Transverse colon (tissue), 4 donors: ENCODE data around the gene BOD1. TPM values are rescaled to one million over a fixed set of nuclear protein-coding genes. Genes with fewer than 3 reads are reported as not detected.

ENCODE experiments used
- DNase-seq: peaks from one replicate; pipeline ENCODE4 v3.0.0-alpha.2; 2019
- H3K27ac ChIP-seq, 4 donors: fragments of 200-600 bp; sonication (generic); 2 replicates each; pipeline ENCODE4 v1.5.1; 2016 to 2018; ENCODE audit warnings: inconsistent platforms in 4 of 4
- H3K27me3 ChIP-seq: fragments of 200-600 bp; sonication (generic); 2 replicates; pipeline ENCODE4 v1.5.1; 2017; ENCODE audit warnings: inconsistent platforms
- H3K36me3 ChIP-seq, 4 donors: fragments of 200-600 bp; sonication (generic); 2 replicates each; pipeline ENCODE4 v1.5.1; 2017 to 2019; ENCODE audit warnings: inconsistent platforms in 4 of 4
- H3K4me1 ChIP-seq, 4 donors: fragments of 200-600 bp; sonication (generic); 2 replicates each; pipeline ENCODE4 v1.5.1; 2017 to 2020; ENCODE audit warnings: inconsistent platforms in 4 of 4
- H3K4me3 ChIP-seq, 4 donors: fragments of 200-600 bp; sonication (generic); 1 replicate in 1 of 4; 2 replicates in 3 of 4; pipeline versions ENCODE4 v1.5.1 to v1.6.1; 2017 to 2019; ENCODE audit warnings: inconsistent platforms in 4 of 4
- H3K9me3 ChIP-seq, 2 donors: fragments of 200-600 bp; sonication (generic); 2 replicates each; pipeline ENCODE4 v1.5.1; 2017 to 2019; ENCODE audit warnings: inconsistent platforms in 2 of 2
- CTCF ChIP-seq, 5 experiments: fragments of 200-600 bp in 3 of 5; fragments of 450-650 bp in 2 of 5; sonication (generic) in 3 of 5; IDR thresholded peaks; 1 replicate in 2 of 5; 2 replicates in 3 of 5; pipeline ENCODE4 v1.5.1; 2016 to 2017; ENCODE audit warnings: antibody characterized with exemption in 5 of 5, inconsistent platforms in 3 of 5, mild to moderate bottlenecking in 2 of 5, moderate library complexity in 1 of 5
- EP300 ChIP-seq: sonication (generic); formaldehyde crosslinking; IDR thresholded peaks from one replicate; pipeline ENCODE4 v1.6.1; 2017; ENCODE audit warnings: antibody characterized with exemption, low read depth
- POLR2A ChIP-seq: fragments of 450-650 bp; IDR thresholded peaks from one replicate; pipeline ENCODE4 v1.6.1; 2016; ENCODE audit warnings: antibody characterized with exemption, mild to moderate bottlenecking, moderate library complexity
- POLR2AphosphoS5 ChIP-seq, 3 donors: sonication (generic); formaldehyde crosslinking; IDR thresholded peaks; one replicate each; pipeline ENCODE4 v1.6.1; 2016; ENCODE audit warnings: antibody characterized with exemption in 3 of 3
- WGBS, 2 donors: methylation state at CpG; one replicate each; pipeline ENCODE4 v1.1.5; 2018; ENCODE audit warnings: low coverage in 1 of 2; 5-methylcytosine and 5-hydroxymethylcytosine counted together
- in situ Hi-C, 4 donors: fragments of 200-750 bp; cut with MboI; loops; one replicate each; pipeline versions ENCODE4 v1.15.0 to v1.15.1; 2017; ENCODE audit warnings: low sequenced_read_pairs in 3 of 4, low pct_ligation_motif_present in 1 of 4, low pct_unique_long_range_greater_than_20kb in 1 of 4
- intact Hi-C: fragments of 100-400 bp; cut with DNase I; formaldehyde crosslinking; loops from one replicate; pipeline ENCODE4 v1.15.1; 2023; ENCODE audit warnings: low total_unique reads
- total RNA-seq, 4 donors: library from RNA; depleted of rRNA; stranded (reverse); fragments of >200 nt; gene quantifications; one replicate each; pipeline ENCODE4 v1.1.0, GENCODE V29; 2016

Gene BOD1
- total RNA-seq, 4 donors from 2014 or later: 5.6 to 38.6 (median 26.7) TPM

- in situ Hi-C loops: no loop called here
- WGBS, 2 donors: 84 to 90% methylated on average over 6 to 10 of the region's 10 CpGs
- Histone ChIP-seq H3K4me1 (no peaks in the 10 kb centered on the region), H3K36me3 (no peaks in the 10 kb centered on the region), H3K4me3 (no peak overlapping the region), H3K27ac (no peak overlapping the region), H3K9me3 (no peaks in the 10 kb centered on the region), H3K27me3 (peaks cover 3% of the 10 kb centered on the region)
- TF ChIP-seq POLR2A (no peak), POLR2AphosphoS5 (IDR thresholded peaks at IDR 0.05) (no peak), CTCF (IDR thresholded peaks at IDR 0.05) (no peak), EP300 (no peak)
- intact Hi-C loops: no loop called here
- DNase-seq: no peak
Observed at GRCh38 chr5:173645890-173646574, 29.6 kb upstream of the BOD1 start.

GRCh38 chr5:173645437-173645807, 29.0 kb upstream of the BOD1 start:
- in situ Hi-C loops (no loop called here), intact Hi-C loops (no loop called here)
- Histone ChIP-seq H3K27me3 (peaks cover 3% of the 10 kb centered on the region), H3K4me1 (no peaks in the 10 kb centered on the region), H3K4me3 (no peak overlapping the region), H3K27ac (no peak overlapping the region), H3K9me3 (no peaks in the 10 kb centered on the region), H3K36me3 (no peaks in the 10 kb centered on the region)
- 61 to 83% methylated on average over 1 to 5 of the region's 5 CpGs for WGBS, 2 donors
- no peak for DNase-seq
- no peak for TF ChIP-seq EP300
- no peak for TF ChIP-seq CTCF (IDR thresholded peaks at IDR 0.05)
- no peak for TF ChIP-seq POLR2AphosphoS5 (IDR thresholded peaks at IDR 0.05)
- no peak for TF ChIP-seq POLR2A

GRCh38 chr5:173644673-173645436, 28.4 kb upstream of the BOD1 start:
- intact Hi-C loops: no loop called here
- in situ Hi-C loops: no loop called here
- Histone ChIP-seq H3K9me3 (no peaks in the 10 kb centered on the region), H3K27ac (no peak overlapping the region), H3K4me3 (no peak overlapping the region), H3K4me1 (no peaks in the 10 kb centered on the region), H3K27me3 (no peaks in the 10 kb centered on the region), H3K36me3 (no peaks in the 10 kb centered on the region)
- DNase-seq: no peak
- 81 to 83% methylated on average over 5 to 8 of the region's 8 CpGs for WGBS, 2 donors
- TF ChIP-seq CTCF (IDR thresholded peaks at IDR 0.05): no peak
- no peak for TF ChIP-seq POLR2A
- no peak for TF ChIP-seq EP300
- no peak for TF ChIP-seq POLR2AphosphoS5 (IDR thresholded peaks at IDR 0.05)

GRCh38 chr5:173643964-173644363, 27.5 kb upstream of the BOD1 start:
- Histone ChIP-seq H3K9me3 (no peaks in the 10 kb centered on the region), H3K4me1 (no peaks in the 10 kb centered on the region), H3K4me3 (no peak overlapping the region), H3K27me3 (no peaks in the 10 kb centered on the region), H3K27ac (no peak overlapping the region), H3K36me3 (no peaks in the 10 kb centered on the region)
- 11% methylated on average over 3 of the region's 3 CpGs; no CpG with 5 or more reads in 1 of the 2 donors for whole genome bisulfite sequencing, 2 donors
- in situ Hi-C loops (no loop called here), intact Hi-C loops (no loop called here)
- no peak for DNase-seq
- no peak for TF ChIP-seq POLR2AphosphoS5 (IDR thresholded peaks at IDR 0.05)
- TF ChIP-seq EP300: no peak
- no peak for TF ChIP-seq CTCF (IDR thresholded peaks at IDR 0.05)
